ENCODE measurements around the gene COL7A1. TPM values are rescaled to one million over a fixed set of nuclear protein-coding genes. Genes with fewer than 3 reads are reported as not detected.

The COL7A1 gene
- total RNA-seq, 4 donors from 2014 or later = 159 to 393 (median 199) TPM

GRCh38 chr3:48548126-48548525, 47.0 kb downstream of the COL7A1 start:
- WGBS, 2 donors = 73 to 85% methylated on average over 5 of the region's 5 CpGs
- TF ChIP-seq POLR2A (IDR thresholded peaks at IDR 0.05) = no peak
- no peak for TF ChIP-seq CTCF (IDR thresholded peaks at IDR 0.05)
- intact Hi-C loops (cut with DNase I; ENCODE audit: low total_unique reads) = loop anchor here (10.0 kb wide), 1 partner anchor 83 kb away; a partner anchor contains a TSS
- H3K4me3 ChIP-seq (ENCODE audit: low read depth, poor library complexity, severe bottlenecking) = no peak overlapping the region
- no peak for DNase-seq (ENCODE audit: low spot score in 2 of 2)

- DNase-seq (ENCODE audit: low spot score in 2 of 2) = no peak
- WGBS, 2 donors = 70 to 72% methylated on average over 4 of the region's 4 CpGs
- TF ChIP-seq POLR2A (IDR thresholded peaks at IDR 0.05) (no peak), CTCF (IDR thresholded peaks at IDR 0.05) (no peak)
- H3K4me3 ChIP-seq (ENCODE audit: low read depth, poor library complexity, severe bottlenecking) = no peak overlapping the region
- intact Hi-C loops (cut with DNase I; ENCODE audit: low total_unique reads) = loop anchor here (1.0 to 10.0 kb wide), 2 partner anchors 33 to 82 kb away; a partner anchor contains a TSS
Measured at GRCh38 chr3:48546203-48546829, 48.8 kb downstream of the COL7A1 start.

GRCh38 chr3:48544141-48544540, 51.0 kb downstream of the COL7A1 start:
- TF ChIP-seq POLR2A (IDR thresholded peaks at IDR 0.05) = no peak
- no peak for TF ChIP-seq CTCF (IDR thresholded peaks at IDR 0.05)
- no peak for DNase-seq (ENCODE audit: low spot score in 2 of 2)
- intact Hi-C loops (cut with DNase I; ENCODE audit: low total_unique reads) = loop anchor here (10.0 kb wide), 1 partner anchor 79 kb away; a partner anchor contains a TSS
- WGBS, 2 donors = 82 to 86% methylated on average over 5 of the region's 5 CpGs
- H3K4me3 ChIP-seq (ENCODE audit: low read depth, poor library complexity, severe bottlenecking) = no peak overlapping the region

- H3K4me3 ChIP-seq (ENCODE audit: low read depth, poor library complexity, severe bottlenecking) = no peak overlapping the region
- no peak for DNase-seq (ENCODE audit: low spot score in 2 of 2)
- no peak for TF ChIP-seq POLR2A (IDR thresholded peaks at IDR 0.05)
- no peak for TF ChIP-seq CTCF (IDR thresholded peaks at IDR 0.05)
- intact Hi-C loops (cut with DNase I; ENCODE audit: low total_unique reads) = loop anchor here (10.0 kb wide), 1 partner anchor 79 kb away; a partner anchor contains a TSS
- WGBS, 2 donors = 46 to 69% methylated on average over 4 to 7 of the region's 9 CpGs
Measured at GRCh38 chr3:48543271-48543866, 51.8 kb downstream of the COL7A1 start.

- WGBS, 2 donors = 92% methylated on average over 12 of the region's 12 CpGs
- DNase-seq (ENCODE audit: low spot score in 2 of 2) = no peak
- no peak overlapping the region for H3K4me3 ChIP-seq (ENCODE audit: low read depth, poor library complexity, severe bottlenecking)
- no peak for TF ChIP-seq POLR2A (IDR thresholded peaks at IDR 0.05)
- no peak for TF ChIP-seq CTCF (IDR thresholded peaks at IDR 0.05)
- intact Hi-C loops (cut with DNase I; ENCODE audit: low total_unique reads) = no loop called here
Measured at GRCh38 chr3:48538451-48538850, 56.7 kb downstream of the COL7A1 start.
